ENCODE data around the gene CCT8L2.
"Not testable (repeated sequence)": the region's sequence is repeated elsewhere in the genome, so short reads cannot be mapped to it uniquely, and the experiment has no call there.

The CCT8L2 gene

GRCh38 chr22:16615606-16616245 lies 23.1 kb upstream of the CCT8L2 start:
- H2AFZ ChIP-seq (ENCODE audit: low read depth, low read length, severe bottlenecking); H3K79me2 ChIP-seq (ENCODE audit: insufficient read depth, low read length); H3K27me3 ChIP-seq (ENCODE audit: low read length); H3K27ac ChIP-seq (ENCODE audit: low read depth, low read length); H3F3A ChIP-seq (ENCODE audit: insufficient read depth); H3K4me3 ChIP-seq (ENCODE audit: insufficient read depth, low read length, poor library complexity, severe bottlenecking); H3K9ac ChIP-seq (ENCODE audit: low read length); H3K4me2 ChIP-seq (ENCODE audit: low read depth, low read length, poor library complexity, severe bottlenecking); H4K20me1 ChIP-seq (ENCODE audit: low read depth, low read length); H3K9me2 ChIP-seq (replicated peaks; ENCODE audit: insufficient read depth, low read length); H3K9me3 ChIP-seq (ENCODE audit: insufficient read depth, low read length); H3K36me3 ChIP-seq (ENCODE audit: low read length): not testable (repeated sequence)

- TF ChIP-seq EZH2phosphoT487 (conservative IDR thresholded peaks at IDR 0.05; ENCODE audit: low read length) (no peak), CTCF (IDR thresholded peaks at IDR 0.05; ENCODE audit: insufficient read depth, low read length, poor library complexity, severe bottlenecking) (no peak)
- no peak overlapping the region for H3K27ac ChIP-seq (ENCODE audit: low read depth, low read length)
- no peak overlapping the region for H3K9ac ChIP-seq (ENCODE audit: low read length)
- H2AFZ ChIP-seq (ENCODE audit: low read depth, low read length, severe bottlenecking) = no peak overlapping the region
- no peaks in the 10 kb centered on the region for H3K27me3 ChIP-seq (ENCODE audit: low read length)
- H3K9me3 ChIP-seq (ENCODE audit: insufficient read depth, low read length) = no peaks in the 10 kb centered on the region
- H3K4me2 ChIP-seq (ENCODE audit: low read depth, low read length, poor library complexity, severe bottlenecking) = no peak overlapping the region
- no peaks in the 10 kb centered on the region for H4K20me1 ChIP-seq (ENCODE audit: low read depth, low read length)
- H3K9me2 ChIP-seq (replicated peaks; ENCODE audit: insufficient read depth, low read length) = no peaks in the 10 kb centered on the region
- no peaks in the 10 kb centered on the region for H3K36me3 ChIP-seq (ENCODE audit: low read length)
- H3F3A ChIP-seq (ENCODE audit: insufficient read depth) = no peaks in the 10 kb centered on the region
- H3K79me2 ChIP-seq (ENCODE audit: insufficient read depth, low read length) = no peaks in the 10 kb centered on the region
- no peak overlapping the region for H3K4me3 ChIP-seq (ENCODE audit: insufficient read depth, low read length, poor library complexity, severe bottlenecking)
Observed at GRCh38 chr22:16609548-16610261, 17.1 kb upstream of the CCT8L2 start.

- TF ChIP-seq CTCF (IDR thresholded peaks at IDR 0.05; ENCODE audit: insufficient read depth, low read length, poor library complexity, severe bottlenecking) = no peak
- TF ChIP-seq EZH2phosphoT487 (conservative IDR thresholded peaks at IDR 0.05; ENCODE audit: low read length) = no peak
- H3K4me3 ChIP-seq (ENCODE audit: insufficient read depth, low read length, poor library complexity, severe bottlenecking) = no peak overlapping the region
- H3K27ac ChIP-seq (ENCODE audit: low read depth, low read length) = no peak overlapping the region
- no peak overlapping the region for H3K4me2 ChIP-seq (ENCODE audit: low read depth, low read length, poor library complexity, severe bottlenecking)
- no peak overlapping the region for H2AFZ ChIP-seq (ENCODE audit: low read depth, low read length, severe bottlenecking)
- no peak overlapping the region for H3K9ac ChIP-seq (ENCODE audit: low read length)
- no peaks in the 10 kb centered on the region for H3K9me3 ChIP-seq (ENCODE audit: insufficient read depth, low read length)
- H3K79me2 ChIP-seq (ENCODE audit: insufficient read depth, low read length) = no peaks in the 10 kb centered on the region
- no peaks in the 10 kb centered on the region for H4K20me1 ChIP-seq (ENCODE audit: low read depth, low read length)
- H3K9me2 ChIP-seq (replicated peaks; ENCODE audit: insufficient read depth, low read length) = no peaks in the 10 kb centered on the region
- no peaks in the 10 kb centered on the region for H3K36me3 ChIP-seq (ENCODE audit: low read length)
- H3F3A ChIP-seq (ENCODE audit: insufficient read depth) = no peaks in the 10 kb centered on the region
- no peaks in the 10 kb centered on the region for H3K27me3 ChIP-seq (ENCODE audit: low read length)
Observed at GRCh38 chr22:16608931-16609330, 16.3 kb upstream of the CCT8L2 start.

GRCh38 chr22:16604257-16604998 lies 11.8 kb upstream of the CCT8L2 start:
- H3K9me2 ChIP-seq (replicated peaks; ENCODE audit: insufficient read depth, low read length); H4K20me1 ChIP-seq (ENCODE audit: low read depth, low read length); H3K9ac ChIP-seq (ENCODE audit: low read length); H3K27ac ChIP-seq (ENCODE audit: low read depth, low read length); H3K9me3 ChIP-seq (ENCODE audit: insufficient read depth, low read length); H3F3A ChIP-seq (ENCODE audit: insufficient read depth); H2AFZ ChIP-seq (ENCODE audit: low read depth, low read length, severe bottlenecking); H3K27me3 ChIP-seq (ENCODE audit: low read length); H3K79me2 ChIP-seq (ENCODE audit: insufficient read depth, low read length); H3K36me3 ChIP-seq (ENCODE audit: low read length); H3K4me2 ChIP-seq (ENCODE audit: low read depth, low read length, poor library complexity, severe bottlenecking); H3K4me3 ChIP-seq (ENCODE audit: insufficient read depth, low read length, poor library complexity, severe bottlenecking): not testable (repeated sequence)

GRCh38 chr22:16603770-16604242 lies 11.2 kb upstream of the CCT8L2 start:
- not testable (repeated sequence) for H3K27ac ChIP-seq (ENCODE audit: low read depth, low read length); H3K4me2 ChIP-seq (ENCODE audit: low read depth, low read length, poor library complexity, severe bottlenecking); H3K4me3 ChIP-seq (ENCODE audit: insufficient read depth, low read length, poor library complexity, severe bottlenecking); H3K79me2 ChIP-seq (ENCODE audit: insufficient read depth, low read length); H2AFZ ChIP-seq (ENCODE audit: low read depth, low read length, severe bottlenecking); H3K36me3 ChIP-seq (ENCODE audit: low read length); H3K9me2 ChIP-seq (replicated peaks; ENCODE audit: insufficient read depth, low read length); H3K9ac ChIP-seq (ENCODE audit: low read length); H3F3A ChIP-seq (ENCODE audit: insufficient read depth); H3K27me3 ChIP-seq (ENCODE audit: low read length); H3K9me3 ChIP-seq (ENCODE audit: insufficient read depth, low read length); H4K20me1 ChIP-seq (ENCODE audit: low read depth, low read length)
